ENCODE data around the gene EML6. TPM values are rescaled to one million over a fixed set of nuclear protein-coding genes. Genes with fewer than 3 reads are reported as not detected.

Gene EML6
- polyA plus RNA-seq, 2 donors: 0.88 to 1.3 TPM

GRCh38 chr2:54904836-54905235, 181.4 kb downstream of the EML6 start:
- Histone ChIP-seq H3K9me3 (ENCODE audit: control insufficient read depth in 2 of 2, insufficient read depth in 1 of 2, low read depth in 1 of 2, low read length in 1 of 2) (no peaks in the 10 kb centered on the region), H3K4me3 (ENCODE audit: low read depth in 1 of 2, low read length in 2 of 2) (no peak overlapping the region), H3K36me3 (ENCODE audit: control insufficient read depth in 2 of 2, insufficient read depth in 2 of 2, low read length in 1 of 2) (no peaks in the 10 kb centered on the region), H3K4me1 (ENCODE audit: control insufficient read depth in 2 of 2, insufficient read depth in 2 of 2, low read length in 1 of 2) (peaks cover 0 to 3% of the 10 kb centered on the region in 2 donors), H3K27ac (ENCODE audit: low read depth in 2 of 2, low read length in 1 of 2) (peak overlapping the region; percentile 50 to 69), H3K27me3 (ENCODE audit: control insufficient read depth in 1 of 2, insufficient read depth in 2 of 2, low read length in 2 of 2) (no peaks in the 10 kb centered on the region)
- WGBS, 2 donors: 56 to 63% methylated on average over 5 of the region's 5 CpGs

- 52 to 62% methylated on average over 3 of the region's 3 CpGs for WGBS, 2 donors
These were observed 183.3 kb downstream of the EML6 start for GRCh38 chr2:54906716-54907115.

GRCh38 chr2:54907663-54908062, 184.2 kb downstream of the EML6 start:
- H3K27me3 ChIP-seq (ENCODE audit: control insufficient read depth in 1 of 2, insufficient read depth in 2 of 2, low read length in 2 of 2): no peaks in the 10 kb centered on the region
- H3K36me3 ChIP-seq (ENCODE audit: control insufficient read depth in 2 of 2, insufficient read depth in 2 of 2, low read length in 1 of 2): no peaks in the 10 kb centered on the region
- H3K9me3 ChIP-seq (ENCODE audit: control insufficient read depth in 2 of 2, insufficient read depth in 1 of 2, low read depth in 1 of 2, low read length in 1 of 2): no peaks in the 10 kb centered on the region
- peaks cover 0 to 3% of the 10 kb centered on the region in 2 donors for H3K4me1 ChIP-seq (ENCODE audit: control insufficient read depth in 2 of 2, insufficient read depth in 2 of 2, low read length in 1 of 2)
- no peak overlapping the region for H3K27ac ChIP-seq (ENCODE audit: low read depth in 2 of 2, low read length in 1 of 2)
- whole genome bisulfite sequencing, 2 donors: 97 to 99% methylated on average over 1 of the region's 1 CpG
- H3K4me3 ChIP-seq (ENCODE audit: low read depth in 1 of 2, low read length in 2 of 2): no peak overlapping the region

More at GRCh38 chr2:54906716-54907115, 183.3 kb downstream of the EML6 start:
- Histone ChIP-seq H3K4me1 (ENCODE audit: control insufficient read depth in 2 of 2, insufficient read depth in 2 of 2, low read length in 1 of 2) (peaks cover 0 to 3% of the 10 kb centered on the region in 2 donors), H3K36me3 (ENCODE audit: control insufficient read depth in 2 of 2, insufficient read depth in 2 of 2, low read length in 1 of 2) (no peaks in the 10 kb centered on the region), H3K27me3 (ENCODE audit: control insufficient read depth in 1 of 2, insufficient read depth in 2 of 2, low read length in 2 of 2) (no peaks in the 10 kb centered on the region), H3K4me3 (ENCODE audit: low read depth in 1 of 2, low read length in 2 of 2) (no peak overlapping the region), H3K27ac (ENCODE audit: low read depth in 2 of 2, low read length in 1 of 2) (no peak overlapping the region), H3K9me3 (ENCODE audit: control insufficient read depth in 2 of 2, insufficient read depth in 1 of 2, low read depth in 1 of 2, low read length in 1 of 2) (no peaks in the 10 kb centered on the region)

GRCh38 chr2:54908591-54908990, 185.1 kb downstream of the EML6 start:
- no peak overlapping the region for H3K4me3 ChIP-seq (ENCODE audit: low read depth in 1 of 2, low read length in 2 of 2)
- no peaks in the 10 kb centered on the region for H3K9me3 ChIP-seq (ENCODE audit: control insufficient read depth in 2 of 2, insufficient read depth in 1 of 2, low read depth in 1 of 2, low read length in 1 of 2)
- no peaks in the 10 kb centered on the region for H3K36me3 ChIP-seq (ENCODE audit: control insufficient read depth in 2 of 2, insufficient read depth in 2 of 2, low read length in 1 of 2)
- no peaks in the 10 kb centered on the region for H3K27me3 ChIP-seq (ENCODE audit: control insufficient read depth in 1 of 2, insufficient read depth in 2 of 2, low read length in 2 of 2)
- no peak overlapping the region for H3K27ac ChIP-seq (ENCODE audit: low read depth in 2 of 2, low read length in 1 of 2)
- peaks cover 0 to 3% of the 10 kb centered on the region in 2 donors for H3K4me1 ChIP-seq (ENCODE audit: control insufficient read depth in 2 of 2, insufficient read depth in 2 of 2, low read length in 1 of 2)
- 78 to 85% methylated on average over 6 of the region's 6 CpGs for WGBS, 2 donors

GRCh38 chr2:54909001-54909400, 185.5 kb downstream of the EML6 start:
- H3K36me3 ChIP-seq (ENCODE audit: control insufficient read depth in 2 of 2, insufficient read depth in 2 of 2, low read length in 1 of 2): no peaks in the 10 kb centered on the region
- no peaks in the 10 kb centered on the region for H3K9me3 ChIP-seq (ENCODE audit: control insufficient read depth in 2 of 2, insufficient read depth in 1 of 2, low read depth in 1 of 2, low read length in 1 of 2)
- no peak overlapping the region for H3K27ac ChIP-seq (ENCODE audit: low read depth in 2 of 2, low read length in 1 of 2)
- peaks cover 0 to 3% of the 10 kb centered on the region in 2 donors for H3K4me1 ChIP-seq (ENCODE audit: control insufficient read depth in 2 of 2, insufficient read depth in 2 of 2, low read length in 1 of 2)
- H3K4me3 ChIP-seq (ENCODE audit: low read depth in 1 of 2, low read length in 2 of 2): no peak overlapping the region
- no peaks in the 10 kb centered on the region for H3K27me3 ChIP-seq (ENCODE audit: control insufficient read depth in 1 of 2, insufficient read depth in 2 of 2, low read length in 2 of 2)
- WGBS, 2 donors: 72 to 84% methylated on average over 3 of the region's 3 CpGs

- Histone ChIP-seq H3K4me1 (ENCODE audit: control insufficient read depth in 2 of 2, insufficient read depth in 2 of 2, low read length in 1 of 2) (no peaks in the 10 kb centered on the region), H3K9me3 (ENCODE audit: control insufficient read depth in 2 of 2, insufficient read depth in 1 of 2, low read depth in 1 of 2, low read length in 1 of 2) (no peaks in the 10 kb centered on the region), H3K27me3 (ENCODE audit: control insufficient read depth in 1 of 2, insufficient read depth in 2 of 2, low read length in 2 of 2) (no peaks in the 10 kb centered on the region), H3K4me3 (ENCODE audit: low read depth in 1 of 2, low read length in 2 of 2) (no peak overlapping the region), H3K36me3 (ENCODE audit: control insufficient read depth in 2 of 2, insufficient read depth in 2 of 2, low read length in 1 of 2) (no peaks in the 10 kb centered on the region), H3K27ac (ENCODE audit: low read depth in 2 of 2, low read length in 1 of 2) (no peak overlapping the region)
- 94 to 96% methylated on average over 4 of the region's 4 CpGs for WGBS, 2 donors
These were observed 188.8 kb downstream of the EML6 start for GRCh38 chr2:54912305-54912704.

- Histone ChIP-seq H3K4me3 (ENCODE audit: low read depth in 1 of 2, low read length in 2 of 2) (no peak overlapping the region), H3K9me3 (ENCODE audit: control insufficient read depth in 2 of 2, insufficient read depth in 1 of 2, low read depth in 1 of 2, low read length in 1 of 2) (no peaks in the 10 kb centered on the region), H3K27ac (ENCODE audit: low read depth in 2 of 2, low read length in 1 of 2) (no peak overlapping the region), H3K4me1 (ENCODE audit: control insufficient read depth in 2 of 2, insufficient read depth in 2 of 2, low read length in 1 of 2) (no peaks in the 10 kb centered on the region), H3K27me3 (ENCODE audit: control insufficient read depth in 1 of 2, insufficient read depth in 2 of 2, low read length in 2 of 2) (no peaks in the 10 kb centered on the region), H3K36me3 (ENCODE audit: control insufficient read depth in 2 of 2, insufficient read depth in 2 of 2, low read length in 1 of 2) (no peaks in the 10 kb centered on the region)
- 83% methylated on average over 1 of the region's 1 CpG for WGBS, 2 donors
These were observed 189.4 kb downstream of the EML6 start for GRCh38 chr2:54912893-54913292.

GRCh38 chr2:54914637-54915036, 191.2 kb downstream of the EML6 start:
- 95 to 97% methylated on average over 2 of the region's 2 CpGs for WGBS, 2 donors
- Histone ChIP-seq H3K4me3 (ENCODE audit: low read depth in 1 of 2, low read length in 2 of 2) (no peak overlapping the region), H3K36me3 (ENCODE audit: control insufficient read depth in 2 of 2, insufficient read depth in 2 of 2, low read length in 1 of 2) (no peaks in the 10 kb centered on the region), H3K27me3 (ENCODE audit: control insufficient read depth in 1 of 2, insufficient read depth in 2 of 2, low read length in 2 of 2) (no peaks in the 10 kb centered on the region), H3K27ac (ENCODE audit: low read depth in 2 of 2, low read length in 1 of 2) (no peak overlapping the region), H3K9me3 (ENCODE audit: control insufficient read depth in 2 of 2, insufficient read depth in 1 of 2, low read depth in 1 of 2, low read length in 1 of 2) (no peaks in the 10 kb centered on the region), H3K4me1 (ENCODE audit: control insufficient read depth in 2 of 2, insufficient read depth in 2 of 2, low read length in 1 of 2) (no peaks in the 10 kb centered on the region)

GRCh38 chr2:54915101-54915500, 191.6 kb downstream of the EML6 start:
- Histone ChIP-seq H3K4me3 (ENCODE audit: low read depth in 1 of 2, low read length in 2 of 2) (no peak overlapping the region), H3K4me1 (ENCODE audit: control insufficient read depth in 2 of 2, insufficient read depth in 2 of 2, low read length in 1 of 2) (no peaks in the 10 kb centered on the region), H3K36me3 (ENCODE audit: control insufficient read depth in 2 of 2, insufficient read depth in 2 of 2, low read length in 1 of 2) (no peaks in the 10 kb centered on the region), H3K9me3 (ENCODE audit: control insufficient read depth in 2 of 2, insufficient read depth in 1 of 2, low read depth in 1 of 2, low read length in 1 of 2) (no peaks in the 10 kb centered on the region), H3K27me3 (ENCODE audit: control insufficient read depth in 1 of 2, insufficient read depth in 2 of 2, low read length in 2 of 2) (no peaks in the 10 kb centered on the region), H3K27ac (ENCODE audit: low read depth in 2 of 2, low read length in 1 of 2) (no peak overlapping the region)
- WGBS, 2 donors: 86 to 89% methylated on average over 4 of the region's 4 CpGs

GRCh38 chr2:54916637-54917036, 193.2 kb downstream of the EML6 start:
- Histone ChIP-seq H3K27ac (ENCODE audit: low read depth in 2 of 2, low read length in 1 of 2) (no peak overlapping the region), H3K27me3 (ENCODE audit: control insufficient read depth in 1 of 2, insufficient read depth in 2 of 2, low read length in 2 of 2) (no peaks in the 10 kb centered on the region), H3K4me3 (ENCODE audit: low read depth in 1 of 2, low read length in 2 of 2) (no peak overlapping the region), H3K36me3 (ENCODE audit: control insufficient read depth in 2 of 2, insufficient read depth in 2 of 2, low read length in 1 of 2) (no peaks in the 10 kb centered on the region), H3K4me1 (ENCODE audit: control insufficient read depth in 2 of 2, insufficient read depth in 2 of 2, low read length in 1 of 2) (no peaks in the 10 kb centered on the region), H3K9me3 (ENCODE audit: control insufficient read depth in 2 of 2, insufficient read depth in 1 of 2, low read depth in 1 of 2, low read length in 1 of 2) (no peaks in the 10 kb centered on the region)
- 94 to 97% methylated on average over 8 of the region's 8 CpGs for WGBS, 2 donors

Measured in esophagus (tissue), 2 donors.